NCI-H748 (cell line): ENCODE measurements around the gene SDK2.

ENCODE experiments used
- DNase-seq: peaks from one replicate; lab custom pipeline; 2025; ENCODE audit not compliant: unreplicated experiment; lab: John Stamatoyannopoulos, UW

SDK2 gene

GRCh38 chr17:73397278-73397826 is 246.9 kb downstream of the SDK2 start:
- no peak for DNase-seq

- DNase-seq: no peak
These were observed 247.6 kb downstream of the SDK2 start for GRCh38 chr17:73396431-73397277.

- DNase-seq: no peak
These were observed 249.5 kb downstream of the SDK2 start for GRCh38 chr17:73394512-73395450.

GRCh38 chr17:73393962-73394361 is 250.3 kb downstream of the SDK2 start:
- DNase-seq: no peak

- DNase-seq: no peak
These were observed 250.9 kb downstream of the SDK2 start for GRCh38 chr17:73393381-73393780.

- DNase-seq: no peak
These were observed 252.6 kb downstream of the SDK2 start for GRCh38 chr17:73391331-73392265.

- no peak for DNase-seq
These were observed 253.4 kb downstream of the SDK2 start for GRCh38 chr17:73390851-73391250.

GRCh38 chr17:73390221-73390620 is 254.0 kb downstream of the SDK2 start:
- DNase-seq: no peak

- DNase-seq: no peak
These were observed 254.8 kb downstream of the SDK2 start for GRCh38 chr17:73389411-73389810.

GRCh38 chr17:73388578-73388905 is 255.7 kb downstream of the SDK2 start:
- no peak for DNase-seq

- no peak for DNase-seq
These were observed 256.3 kb downstream of the SDK2 start for GRCh38 chr17:73387746-73388577.

- no peak for DNase-seq
These were observed 257.7 kb downstream of the SDK2 start for GRCh38 chr17:73386561-73386960.

GRCh38 chr17:73384926-73385325 is 259.3 kb downstream of the SDK2 start:
- DNase-seq: no peak

GRCh38 chr17:73380439-73381106 is 263.7 kb downstream of the SDK2 start:
- no peak for DNase-seq

GRCh38 chr17:73379826-73380225 is 264.4 kb downstream of the SDK2 start:
- DNase-seq: no peak

GRCh38 chr17:73378974-73379470 is 265.2 kb downstream of the SDK2 start:
- DNase-seq: no peak

GRCh38 chr17:73376636-73377035 is 267.6 kb downstream of the SDK2 start:
- DNase-seq: no peak

GRCh38 chr17:73376152-73376551 is 268.1 kb downstream of the SDK2 start:
- no peak for DNase-seq

GRCh38 chr17:73371836-73372235 is 272.4 kb downstream of the SDK2 start:
- DNase-seq: no peak
